NCI-H2171 (cell line): ENCODE data around the gene AGFG1.
"Not testable (repeated sequence)": the region's sequence is repeated elsewhere in the genome, so short reads cannot be mapped to it uniquely, and the experiment has no call there.

ENCODE experiments used
- DNase-seq: peaks from one replicate; lab custom pipeline; 2025; lab: John Stamatoyannopoulos, UW

Gene AGFG1

DNA sequence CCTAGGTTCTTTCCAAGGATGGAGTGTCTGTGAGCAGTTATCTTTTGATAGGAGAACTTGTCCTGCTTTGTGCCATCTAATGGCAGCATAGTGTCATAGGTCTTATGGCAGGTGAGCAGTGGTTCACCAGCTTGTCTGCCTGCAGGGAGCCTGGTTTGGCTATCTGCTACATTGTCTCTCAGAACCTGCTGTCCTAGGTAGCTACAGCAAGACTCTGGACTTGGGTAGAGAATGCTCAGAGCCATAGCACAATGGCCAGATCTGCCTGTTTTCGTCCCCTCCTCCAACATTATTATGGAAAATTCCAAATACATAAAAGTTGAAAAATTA lies 28.3 kb downstream of the AGFG1 start:
- DNase-seq: no peak

DNA sequence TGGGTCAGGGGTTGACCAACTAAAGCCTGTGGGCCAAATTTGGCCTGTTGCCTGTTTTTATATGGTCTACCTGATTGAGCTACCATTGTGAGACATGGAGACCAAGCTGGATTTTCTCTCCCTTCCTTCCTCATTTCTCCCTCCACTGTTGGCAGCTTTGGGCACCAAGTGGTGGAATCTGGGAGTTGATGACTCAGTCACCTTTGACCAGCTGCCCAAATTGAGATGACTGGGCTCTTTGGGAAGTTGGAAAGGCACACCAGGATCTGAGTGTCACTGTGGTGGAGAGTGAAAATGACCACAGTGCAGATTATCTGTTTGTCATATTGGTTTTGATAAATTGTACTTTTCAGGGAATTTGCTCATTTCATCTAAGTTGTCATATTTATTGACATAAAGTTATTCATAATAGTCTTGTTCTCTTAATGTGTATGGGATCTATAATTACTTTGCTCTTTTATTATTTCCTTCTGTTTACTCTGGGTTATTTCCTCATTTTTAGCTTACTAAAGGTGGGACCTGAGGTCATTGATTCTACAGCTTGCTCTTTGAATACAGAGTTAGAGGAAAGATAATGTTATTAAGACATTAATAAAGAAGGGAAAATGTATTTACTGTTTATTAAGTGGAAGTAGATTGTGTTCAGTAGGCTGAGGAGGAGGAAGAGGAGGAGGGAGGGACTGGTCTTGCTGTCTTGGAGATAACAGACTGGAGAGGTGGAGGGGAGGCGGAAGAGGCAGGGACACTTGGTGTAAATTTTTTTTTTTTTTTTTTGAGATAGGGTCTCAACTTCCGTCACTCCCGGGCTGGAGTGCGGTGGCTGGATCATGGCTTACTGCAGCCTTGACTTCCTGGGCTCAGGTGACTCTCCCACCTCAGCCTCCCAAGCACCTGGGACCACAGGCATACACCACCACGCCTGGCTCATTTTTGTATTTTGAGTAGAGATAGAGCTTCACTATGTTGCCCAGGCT lies 31.8 kb downstream of the AGFG1 start:
- no peak for DNase-seq

DNA sequence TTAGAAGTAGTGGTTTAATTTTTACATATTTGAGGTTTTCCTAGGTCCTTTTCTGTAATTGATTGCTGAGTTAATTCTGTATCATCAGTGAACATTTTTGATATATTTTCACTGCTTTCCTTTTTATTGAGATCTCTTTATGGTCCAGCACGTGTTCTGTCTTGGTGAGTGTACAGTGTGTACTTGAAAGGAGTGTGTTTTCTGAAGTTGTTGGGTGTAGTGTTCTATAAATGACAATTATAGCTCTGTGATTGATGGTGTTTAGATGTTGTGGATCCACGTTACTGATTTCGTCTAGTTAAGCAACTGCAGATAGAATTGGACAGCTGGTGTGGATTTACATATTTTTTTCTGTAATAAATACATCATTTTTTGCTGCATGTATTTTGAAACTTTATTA lies 32.7 kb downstream of the AGFG1 start:
- no peak for DNase-seq

DNA sequence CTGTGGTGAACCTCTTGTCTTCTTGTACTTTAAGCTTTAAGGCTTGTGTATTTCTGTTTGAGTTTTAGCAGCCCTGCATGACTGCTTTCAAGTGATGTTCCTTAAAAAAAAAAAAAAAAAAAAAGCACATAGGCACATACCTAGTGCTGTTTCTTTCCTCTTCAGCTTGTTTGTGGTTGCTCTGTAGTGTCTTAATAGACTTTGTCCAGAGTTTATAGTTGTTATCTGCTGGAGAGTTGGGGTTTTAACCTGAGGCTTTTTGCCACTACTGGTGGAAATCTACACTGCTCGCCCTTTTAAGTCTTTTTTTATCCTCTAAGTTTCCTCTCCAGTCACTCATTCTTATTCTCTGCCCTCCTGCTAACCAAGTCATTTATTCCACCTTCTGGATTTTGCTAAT lies 34.5 kb downstream of the AGFG1 start:
- DNase-seq: no peak

DNA sequence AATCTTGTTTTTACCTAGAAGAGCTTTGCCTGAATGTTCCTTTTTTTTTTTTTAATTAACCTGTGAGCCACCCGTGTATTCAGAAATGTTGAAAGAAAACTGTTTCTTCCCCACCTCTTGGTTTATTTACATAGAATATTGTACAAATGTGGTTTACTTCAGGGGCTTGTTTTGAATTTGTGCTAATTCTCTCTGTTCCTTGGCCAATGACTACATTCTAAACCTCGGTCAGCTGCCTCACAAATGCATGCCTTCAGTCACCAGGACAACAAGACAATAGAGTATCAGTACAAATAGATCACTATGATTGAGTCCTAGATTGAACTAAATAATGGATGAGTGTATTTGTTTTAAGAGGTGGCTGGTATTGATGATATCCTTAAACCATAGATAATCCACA lies 36.0 kb downstream of the AGFG1 start:
- DNase-seq: no peak

DNA sequence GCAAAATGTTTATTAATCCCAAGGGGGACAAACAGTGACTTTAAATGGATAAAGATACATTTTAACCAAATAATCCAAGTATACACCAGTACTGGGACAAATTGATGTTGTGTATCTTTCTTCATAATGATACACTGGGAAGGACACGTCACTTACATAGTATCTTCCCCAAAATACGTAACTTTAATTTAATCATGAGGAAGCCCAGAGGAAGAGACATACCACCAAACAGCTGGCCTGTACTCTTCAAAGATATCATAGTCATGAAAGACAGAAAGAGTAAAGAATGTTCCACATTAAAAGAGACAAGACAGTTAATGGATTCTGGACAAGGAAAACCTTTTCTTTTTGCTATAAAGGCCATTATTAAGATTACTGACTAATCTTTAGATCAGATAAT lies 37.1 kb downstream of the AGFG1 start:
- DNase-seq: no peak

DNA sequence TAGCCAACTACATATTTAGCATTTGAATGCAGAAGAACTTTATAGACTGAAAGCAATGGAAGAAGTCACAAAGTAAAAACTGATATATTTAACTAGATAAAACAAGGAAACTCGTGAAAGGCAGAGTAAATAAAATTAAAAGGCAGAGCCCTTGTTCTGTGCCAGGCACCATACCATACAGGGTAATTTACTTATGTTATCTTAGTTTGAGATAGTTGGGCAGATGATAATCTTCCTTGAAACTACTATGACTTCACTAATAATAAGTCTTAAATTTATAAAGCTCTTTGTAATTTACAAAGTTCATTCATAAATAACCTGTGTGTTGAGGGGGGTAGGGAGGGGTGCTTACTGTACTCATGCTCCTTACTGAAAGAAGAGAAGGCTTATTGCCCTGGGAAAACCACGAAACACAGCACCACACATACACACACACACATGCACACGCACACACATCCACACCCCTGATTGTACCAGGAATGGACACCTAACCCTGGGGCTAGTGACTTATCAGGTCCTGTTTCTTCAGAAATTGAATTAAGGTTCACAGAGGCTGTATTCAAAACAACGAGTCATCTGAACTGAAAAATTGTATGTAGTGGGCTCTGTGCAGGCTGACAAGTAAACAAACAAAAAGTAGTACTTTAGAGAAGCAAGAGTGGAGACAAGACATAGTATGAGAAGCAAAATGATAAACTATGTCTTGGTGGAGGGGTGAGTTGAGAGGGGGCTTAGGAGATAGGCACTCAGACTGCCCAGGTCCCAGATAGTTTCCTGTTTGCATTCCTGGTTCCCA lies 38.1 kb downstream of the AGFG1 start:
- DNase-seq: no peak

DNA sequence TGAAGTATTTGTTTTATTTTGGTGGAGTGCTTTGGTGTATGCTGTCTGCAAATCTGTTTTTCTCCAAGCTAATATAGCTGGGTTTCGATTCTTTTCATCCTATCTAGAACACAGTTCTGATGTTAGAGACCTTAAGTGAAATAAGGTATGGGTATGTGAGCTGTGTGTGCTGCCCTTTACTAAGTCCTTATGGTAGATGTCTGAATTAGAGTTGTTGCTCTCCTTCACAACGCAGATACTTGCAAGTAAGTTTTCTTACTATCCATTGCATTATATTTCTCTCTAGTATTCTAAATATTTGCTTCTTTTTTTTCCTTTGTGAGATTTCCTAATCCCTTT lies 38.6 kb downstream of the AGFG1 start:
- no peak for DNase-seq

DNA sequence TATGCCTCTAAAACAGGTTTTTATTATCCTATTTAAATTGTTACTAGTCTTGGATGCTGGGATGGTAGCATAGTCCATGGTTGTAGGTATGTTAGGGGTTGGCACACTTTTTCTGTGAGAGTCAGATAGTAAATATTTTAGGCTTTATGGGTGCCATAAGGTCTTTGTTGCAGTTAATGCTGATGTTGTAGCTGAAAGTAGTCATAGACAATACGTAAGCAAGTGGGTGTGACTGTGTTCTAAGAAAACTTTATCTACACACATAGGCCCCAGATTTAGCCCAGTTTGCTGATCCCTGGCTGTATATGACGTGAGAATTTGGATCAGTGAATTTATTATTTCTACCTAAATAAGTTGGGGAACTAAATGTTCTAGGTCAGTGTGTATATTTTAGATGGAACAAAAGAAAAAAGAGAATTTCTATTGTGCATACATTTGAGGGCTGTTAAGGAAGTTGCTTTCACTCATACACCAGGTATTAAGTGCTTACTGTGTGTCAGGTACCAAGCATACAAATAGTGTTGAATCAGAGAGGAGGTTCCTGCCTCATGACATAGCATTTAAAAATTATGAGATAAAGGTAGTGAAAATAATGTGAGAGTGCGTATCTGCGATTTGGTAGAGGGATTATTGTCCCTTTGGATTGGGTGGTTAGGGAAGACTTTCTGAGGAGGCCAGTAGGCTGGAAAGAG lies 39.4 kb downstream of the AGFG1 start:
- no peak for DNase-seq

DNA sequence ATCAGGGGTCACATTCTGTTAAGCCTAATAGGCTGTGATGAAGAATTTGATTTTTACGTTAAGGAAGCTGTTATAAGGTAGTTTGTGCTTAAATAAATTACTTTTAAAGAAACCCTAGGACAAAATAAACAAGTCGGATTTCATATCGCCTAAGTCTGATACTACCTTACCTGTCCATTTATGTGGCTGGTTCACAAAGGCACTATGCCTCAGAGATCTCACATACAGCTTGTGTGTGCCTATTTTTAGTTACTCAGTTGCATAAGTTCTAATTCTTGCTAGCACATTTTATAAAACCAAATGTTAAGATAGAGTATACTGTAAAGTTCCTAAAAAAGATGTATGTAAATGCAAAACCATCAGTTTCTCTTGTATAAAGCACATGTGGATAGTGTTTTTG lies 40.0 kb downstream of the AGFG1 start:
- no peak for DNase-seq

DNA sequence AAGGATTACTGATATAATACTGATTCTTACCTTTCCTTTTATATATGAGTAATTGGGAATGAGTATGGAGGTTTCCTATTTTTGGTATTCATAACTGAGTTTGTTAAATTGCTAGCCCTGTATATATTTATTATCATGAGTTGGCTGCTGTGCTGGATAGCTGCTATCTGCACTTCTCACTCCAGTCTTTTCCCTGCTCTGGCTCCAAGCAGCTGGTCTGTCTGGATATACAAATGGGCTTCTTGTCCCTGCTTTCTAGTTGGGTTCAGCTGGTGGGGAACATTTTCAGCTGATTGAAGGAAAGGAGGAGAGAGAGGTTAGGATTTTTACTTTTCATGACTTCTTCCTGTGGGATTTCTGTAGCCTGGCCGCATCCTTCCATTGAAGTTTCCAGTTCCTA lies 41.2 kb downstream of the AGFG1 start:
- DNase-seq: no peak

DNA sequence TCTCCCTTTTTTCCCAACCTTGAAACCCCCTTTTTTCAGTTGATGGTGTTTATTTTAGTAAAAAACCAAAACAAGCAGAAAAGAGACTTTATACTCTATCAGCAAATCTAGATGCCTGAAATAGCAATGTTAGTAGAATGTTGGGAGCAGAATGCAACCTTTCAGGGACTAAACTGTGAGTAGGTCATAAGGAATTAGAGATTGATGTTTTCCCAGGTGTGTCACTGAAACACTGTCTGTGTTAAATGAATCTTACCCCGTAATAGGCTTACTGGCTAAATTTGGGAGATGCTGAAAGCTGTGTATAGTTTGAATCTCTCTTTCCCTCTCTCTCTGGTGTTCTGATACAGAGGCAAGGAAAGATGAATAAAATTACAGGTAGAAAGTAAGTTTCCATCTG lies 43.8 kb downstream of the AGFG1 start:
- DNase-seq: no peak

DNA sequence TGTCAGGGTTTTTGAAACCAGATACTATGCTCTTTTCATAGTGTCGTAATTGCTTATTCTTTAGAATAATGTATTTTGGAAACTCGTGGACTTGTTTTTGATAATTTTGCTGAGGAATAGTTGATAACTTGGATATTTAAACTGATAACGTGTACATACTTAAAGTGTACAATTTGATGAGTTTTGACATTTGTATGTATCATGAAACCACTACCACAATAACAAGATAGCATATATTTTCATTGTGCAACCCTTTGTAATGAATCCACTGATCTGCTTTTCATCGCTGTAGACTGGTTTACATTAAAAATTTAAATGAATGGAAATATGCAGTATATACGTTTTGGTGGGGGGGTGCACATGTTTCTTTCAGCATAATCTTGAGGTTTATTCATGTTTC lies 45.8 kb downstream of the AGFG1 start:
- DNase-seq: no peak

DNA sequence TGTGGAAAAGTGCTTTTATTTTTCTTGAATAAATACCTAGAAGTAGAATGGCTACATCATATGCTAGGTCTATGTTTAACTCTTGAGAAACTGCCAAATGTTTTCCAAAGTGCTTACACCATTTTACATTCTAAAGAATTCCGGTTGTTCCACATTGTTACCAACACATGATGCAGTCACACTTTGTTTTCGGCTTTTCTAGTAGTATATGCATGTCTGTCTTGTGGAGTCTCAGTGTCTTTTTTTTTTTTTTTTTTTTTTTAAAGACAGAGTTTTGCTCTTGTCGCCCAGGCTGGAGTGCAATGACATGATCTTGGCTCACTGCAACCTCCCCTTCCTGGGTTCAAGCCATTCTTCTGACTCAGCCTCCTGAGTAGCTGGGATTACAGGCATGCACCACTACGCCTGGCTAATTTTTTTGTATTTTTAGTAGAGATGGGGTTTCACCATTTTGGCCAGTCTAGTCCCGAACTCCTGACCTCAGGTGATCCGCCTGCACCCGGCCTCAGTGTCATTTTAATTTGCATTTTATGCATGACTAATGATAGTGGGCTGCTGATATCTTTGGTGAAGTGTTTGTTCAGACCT lies 46.4 kb downstream of the AGFG1 start:
- not testable (repeated sequence) for DNase-seq

DNA sequence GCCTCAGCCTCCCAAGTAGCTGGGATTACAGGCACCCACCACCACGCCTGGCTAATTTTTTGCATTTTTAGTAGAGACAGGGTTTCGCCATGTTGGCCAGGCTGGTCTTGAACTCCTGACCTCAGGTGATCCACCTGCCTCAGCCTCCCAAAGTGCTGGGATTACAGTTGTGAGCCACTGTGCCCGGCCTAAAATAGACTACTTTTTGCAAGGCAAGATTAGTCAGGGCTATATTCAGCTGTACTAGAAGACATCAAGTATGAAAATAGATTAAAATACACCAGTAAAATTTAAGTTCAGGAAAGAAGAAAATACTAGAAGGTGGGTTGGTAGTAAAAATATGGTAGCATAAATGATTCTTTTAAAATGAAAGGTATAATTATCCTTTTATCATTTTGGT lies 49.2 kb downstream of the AGFG1 start:
- not testable (repeated sequence) for DNase-seq

DNA sequence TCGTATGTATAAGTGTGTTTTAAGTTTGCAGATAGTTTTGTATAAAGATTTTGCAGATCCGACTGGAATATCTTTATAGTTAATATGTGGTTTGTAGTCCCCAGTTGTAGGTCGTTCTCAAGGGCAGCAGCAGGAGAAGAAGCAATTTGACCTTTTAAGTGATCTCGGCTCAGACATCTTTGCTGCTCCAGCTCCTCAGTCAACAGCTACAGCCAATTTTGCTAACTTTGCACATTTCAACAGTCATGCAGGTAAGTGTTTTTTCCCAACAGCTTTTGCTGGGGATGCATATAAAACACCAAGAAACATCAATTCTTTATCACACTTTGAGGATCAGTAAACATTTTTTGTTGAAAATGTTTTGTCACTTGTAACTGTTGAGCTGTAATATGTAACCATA lies 52.7 kb downstream of the AGFG1 start:
- no peak for DNase-seq

DNA sequence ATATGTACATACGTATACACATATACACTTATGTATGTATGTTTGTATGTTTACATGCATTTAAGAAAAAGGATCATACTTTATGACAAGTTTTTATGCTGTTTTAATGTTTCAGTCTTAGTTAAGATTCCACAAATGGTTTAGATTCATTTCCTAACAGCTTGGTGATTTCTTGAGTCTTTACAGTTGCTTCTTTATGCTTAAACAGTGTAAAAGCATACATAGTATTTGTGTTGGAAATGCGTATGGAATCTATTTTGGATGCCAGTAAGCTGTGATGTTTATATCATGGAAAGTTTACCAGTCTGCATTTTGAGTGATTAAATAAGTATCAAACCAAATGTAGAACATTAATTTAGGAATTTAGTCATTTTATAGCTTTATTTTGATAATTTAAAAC lies 55.4 kb downstream of the AGFG1 start:
- no peak for DNase-seq

DNA sequence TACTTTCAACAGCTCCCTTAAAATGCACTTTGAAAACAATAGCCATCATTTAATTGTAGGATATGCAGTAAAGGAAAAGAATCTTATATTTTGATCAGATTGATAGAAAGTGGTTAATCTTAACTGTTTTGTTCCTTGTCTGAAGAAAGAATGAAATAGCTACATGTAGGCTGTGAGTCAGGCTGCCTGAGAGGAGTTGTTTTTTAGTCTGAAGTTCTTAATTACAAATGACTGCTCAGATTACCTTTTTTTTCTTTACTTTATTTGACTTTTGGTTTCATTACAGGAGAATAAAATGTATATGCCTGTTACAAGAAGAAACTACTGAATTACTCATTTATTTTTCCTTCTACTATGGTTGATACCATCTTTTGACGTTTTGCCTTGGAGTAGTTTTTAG lies 56.8 kb downstream of the AGFG1 start:
- no peak for DNase-seq

DNA sequence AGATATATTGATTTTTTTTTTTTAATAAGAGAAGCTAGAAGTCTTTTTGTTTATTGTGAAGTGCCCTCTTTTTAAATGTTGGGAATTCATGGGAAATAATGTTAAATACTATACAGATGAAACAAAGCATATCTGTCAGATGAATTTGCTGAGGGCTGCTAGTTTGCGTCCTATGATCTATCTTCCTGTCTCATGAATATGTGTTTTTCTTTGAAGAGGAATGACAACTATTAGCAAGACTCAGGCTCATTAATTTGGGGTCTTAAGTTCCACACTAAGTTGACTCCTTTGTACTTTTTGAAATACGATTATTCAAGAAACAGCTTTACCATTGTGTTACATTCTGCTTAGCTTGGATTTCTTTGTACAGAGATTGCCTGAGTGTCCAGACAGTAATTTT lies 57.9 kb downstream of the AGFG1 start:
- DNase-seq: no peak

DNA sequence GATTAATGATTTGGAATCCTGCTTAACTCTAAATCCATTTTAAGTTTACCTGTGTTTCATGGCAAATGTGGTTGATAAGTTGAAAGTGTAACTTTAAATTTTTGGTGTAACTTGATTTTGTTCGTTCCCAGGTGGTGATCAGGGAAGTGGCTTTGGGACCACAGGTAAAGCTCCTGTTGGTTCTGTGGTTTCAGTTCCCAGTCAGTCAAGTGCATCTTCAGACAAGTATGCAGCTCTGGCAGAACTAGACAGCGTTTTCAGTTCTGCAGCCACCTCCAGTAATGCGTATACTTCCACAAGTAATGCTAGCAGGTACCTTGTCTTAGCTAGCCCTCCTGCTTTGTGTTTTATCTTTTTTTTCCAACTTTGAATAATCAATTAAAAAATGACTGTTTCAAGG lies 62.8 kb downstream of the AGFG1 start:
- DNase-seq: no peak

DNA sequence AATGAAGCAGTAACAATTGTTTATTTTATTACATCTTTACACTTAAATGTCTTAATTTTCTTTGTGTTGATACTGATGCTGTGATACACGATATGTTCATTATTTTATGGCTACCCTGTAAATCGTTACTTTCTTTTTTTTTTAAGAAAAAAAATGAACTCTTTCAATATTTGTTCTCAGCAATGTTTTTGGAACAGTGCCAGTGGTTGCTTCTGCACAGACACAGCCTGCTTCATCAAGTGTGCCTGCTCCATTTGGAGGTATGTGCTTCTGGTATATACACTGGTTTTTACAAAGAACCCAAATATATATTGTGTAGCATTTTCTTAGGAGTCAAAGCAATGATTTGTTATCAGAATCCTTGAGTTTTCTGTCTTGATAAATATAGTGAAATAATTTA lies 64.5 kb downstream of the AGFG1 start:
- DNase-seq: peak; percentile 20

DNA sequence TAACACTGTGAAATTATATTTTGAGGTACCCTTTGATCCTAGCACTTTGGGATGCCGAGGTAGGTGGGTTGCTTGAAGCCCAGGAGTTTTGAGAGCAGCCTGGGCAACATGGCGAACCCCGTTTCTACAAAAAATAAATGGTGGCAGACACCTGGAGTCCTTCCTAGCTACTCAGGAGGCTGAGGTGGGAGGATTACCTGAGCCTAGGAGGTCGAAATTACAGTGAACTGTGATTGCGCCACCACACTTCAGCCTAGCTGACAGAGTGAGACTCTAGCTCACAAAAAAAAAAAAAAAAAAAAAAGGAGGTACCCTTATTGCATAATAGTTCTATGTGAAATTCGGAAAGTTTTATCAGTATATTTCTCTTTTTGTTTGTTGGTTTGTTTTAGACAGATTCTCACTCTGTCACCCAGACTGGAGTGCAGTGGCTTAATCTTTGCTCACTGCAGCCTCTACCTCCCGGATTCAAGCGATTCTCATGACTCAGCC lies 67.6 kb downstream of the AGFG1 start:
- no peak for DNase-seq
